Measurements from ENCODE around the gene ITM2B.

Gene ITM2B

GRCh38 chr13:48316826-48317510 is 84.0 kb downstream of the ITM2B start:
- no peak for DNase-seq

- DNase-seq = no peak
These were observed 84.7 kb downstream of the ITM2B start for GRCh38 chr13:48317511-48318376.

- no peak for DNase-seq
These were observed 85.4 kb downstream of the ITM2B start for GRCh38 chr13:48318377-48318811.

- no peak for DNase-seq
These were observed 86.0 kb downstream of the ITM2B start for GRCh38 chr13:48318821-48319511.

Data from cortex of kidney (tissue), 1 donor.